Superior temporal gyrus (tissue), 1 donor: Measurements from ENCODE around the gene NR0B1.

ENCODE experiments used
- DNase-seq: peaks from one replicate; pipeline ENCODE4 v3.0.0-alpha.2; 2016; ENCODE audit errors: extremely low spot score

Gene NR0B1

DNA sequence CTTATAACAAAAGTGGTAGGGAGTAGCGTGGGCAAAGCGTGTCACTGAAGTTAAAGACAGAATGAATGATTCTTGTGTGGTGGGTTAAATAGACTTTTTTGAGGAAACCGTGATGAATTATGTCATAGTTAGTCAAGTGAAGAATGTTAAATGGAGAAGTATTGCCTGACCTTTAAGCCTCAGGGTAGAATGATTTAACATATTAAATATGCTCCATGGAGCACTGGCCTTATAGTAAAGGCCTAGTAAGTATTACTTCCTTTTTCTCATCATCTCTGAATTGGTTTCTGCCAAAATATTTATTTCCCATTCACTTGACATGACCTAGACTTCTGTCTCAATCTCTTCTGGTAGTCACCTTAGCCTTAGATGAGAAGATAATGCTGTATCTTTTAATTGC is 38.6 kb downstream of the NR0B1 start:
- no peak for DNase-seq

DNA sequence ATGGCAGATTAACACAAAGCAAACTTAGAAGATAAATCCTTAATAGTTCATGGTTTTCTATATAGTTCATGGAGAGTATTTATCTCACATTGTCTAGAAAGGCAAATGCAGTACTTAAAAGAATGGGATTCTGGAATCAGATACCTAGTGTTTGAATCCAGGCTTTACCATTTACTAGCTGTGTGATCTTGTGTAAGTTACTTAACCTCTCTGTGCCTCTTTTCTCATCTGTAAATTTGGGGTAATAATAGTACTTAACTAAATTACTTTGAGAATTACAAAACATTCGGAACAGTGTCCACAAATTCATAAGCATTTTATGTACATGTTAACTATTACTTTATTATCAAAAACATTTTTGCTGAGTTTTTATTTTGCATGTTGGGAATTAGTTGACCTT is 46.4 kb downstream of the NR0B1 start:
- no peak for DNase-seq

DNA sequence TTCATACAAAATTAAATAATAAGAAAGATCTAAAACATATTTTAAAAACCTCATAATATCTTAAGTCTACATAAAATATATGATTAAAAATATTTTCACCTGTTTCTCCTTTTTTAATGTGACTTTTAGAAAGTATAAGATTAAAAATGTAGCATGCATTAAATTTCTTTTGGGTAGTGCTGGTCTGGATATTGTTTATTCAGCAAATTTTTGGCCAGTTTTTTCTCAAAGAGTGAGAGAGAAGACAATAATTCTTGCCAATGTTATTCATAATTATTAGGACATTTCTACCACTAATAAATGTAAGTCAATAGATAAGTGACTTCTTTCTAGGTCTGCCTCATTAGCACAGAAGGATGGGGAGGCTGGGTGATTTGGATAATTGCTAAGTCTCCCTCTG is 48.2 kb downstream of the NR0B1 start:
- no peak for DNase-seq

DNA sequence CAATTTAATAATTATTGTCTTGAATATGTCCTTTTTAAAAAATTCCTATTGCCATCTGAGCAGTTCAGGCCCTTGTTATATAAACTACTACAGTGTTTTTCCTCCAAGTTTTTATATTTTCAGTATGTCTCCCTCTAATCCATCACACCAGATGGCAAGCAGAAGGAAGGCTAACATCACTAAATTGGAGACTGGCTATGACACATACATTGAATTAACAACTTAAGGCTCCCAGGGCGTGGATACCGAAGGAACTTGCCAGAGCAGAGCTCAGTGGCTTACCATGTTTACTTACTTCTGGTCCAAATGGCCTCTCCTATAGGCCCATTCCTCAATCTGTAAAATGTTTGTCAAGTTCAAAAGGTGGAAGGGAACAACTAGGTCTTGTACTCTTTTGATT is 49.3 kb downstream of the NR0B1 start:
- no peak for DNase-seq
